Measurements from ENCODE around the gene LONRF2.

DNA sequence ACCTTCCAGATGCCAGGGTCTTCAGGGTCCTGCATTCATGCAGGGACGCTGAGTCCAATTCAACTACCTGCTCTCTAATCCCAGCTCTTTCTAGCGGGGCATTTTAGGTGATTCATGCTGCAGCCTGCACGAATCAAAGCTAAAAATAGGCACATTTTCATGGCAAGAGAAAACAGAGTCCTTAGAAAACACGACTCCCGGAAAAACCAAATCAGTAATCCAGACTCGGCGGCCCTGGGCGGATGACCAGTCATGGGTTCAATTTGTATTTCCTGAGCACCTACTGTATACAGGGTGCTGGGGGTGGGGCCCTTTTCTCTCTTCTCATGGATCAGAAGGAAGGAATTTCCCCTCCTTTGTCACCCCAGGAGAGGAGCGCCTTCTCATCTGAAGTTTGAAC, 64.4 kb downstream of the LONRF2 start:
- TF ChIP-seq, protein P1, sequence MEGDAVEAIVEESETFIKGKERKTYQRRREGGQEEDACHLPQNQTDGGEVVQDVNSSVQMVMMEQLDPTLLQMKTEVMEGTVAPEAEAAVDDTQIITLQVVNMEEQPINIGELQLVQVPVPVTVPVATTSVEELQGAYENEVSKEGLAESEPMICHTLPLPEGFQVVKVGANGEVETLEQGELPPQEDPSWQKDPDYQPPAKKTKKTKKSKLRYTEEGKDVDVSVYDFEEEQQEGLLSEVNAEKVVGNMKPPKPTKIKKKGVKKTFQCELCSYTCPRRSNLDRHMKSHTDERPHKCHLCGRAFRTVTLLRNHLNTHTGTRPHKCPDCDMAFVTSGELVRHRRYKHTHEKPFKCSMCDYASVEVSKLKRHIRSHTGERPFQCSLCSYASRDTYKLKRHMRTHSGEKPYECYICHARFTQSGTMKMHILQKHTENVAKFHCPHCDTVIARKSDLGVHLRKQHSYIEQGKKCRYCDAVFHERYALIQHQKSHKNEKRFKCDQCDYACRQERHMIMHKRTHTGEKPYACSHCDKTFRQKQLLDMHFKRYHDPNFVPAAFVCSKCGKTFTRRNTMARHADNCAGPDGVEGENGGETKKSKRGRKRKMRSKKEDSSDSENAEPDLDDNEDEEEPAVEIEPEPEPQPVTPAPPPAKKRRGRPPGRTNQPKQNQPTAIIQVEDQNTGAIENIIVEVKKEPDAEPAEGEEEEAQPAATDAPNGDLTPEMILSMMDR (IDR thresholded peaks at IDR 0.05), result no peak
- no peak for TF ChIP-seq POLR2A (IDR thresholded peaks at IDR 0.05)

Data from upper lobe of left lung (tissue), 4 donors.